Mucosa of descending colon (tissue), 3 donors: ENCODE measurements around the gene SNRPA1. TPM values are rescaled to one million over a fixed set of nuclear protein-coding genes. Genes with fewer than 3 reads are reported as not detected.
"Not testable (repeated sequence)": the region's sequence is repeated elsewhere in the genome, so short reads cannot be mapped to it uniquely, and the experiment has no call there.

ENCODE experiments used
- ATAC-seq: fragments of 200-7000 bp; cut with Tn5 transposase; one replicate; pipeline ENCODE4 v1.9.1; 2020; ENCODE audit warnings: mild to moderate bottlenecking, moderate library complexity
- DNase-seq, 3 donors: peaks; one replicate each; pipeline ENCODE4 v3.0.0-alpha.2; 2020
- H3K36me3 ChIP-seq: fragments of 200-600 bp; one replicate; pipeline ENCODE4 v1.8.0; 2021; ENCODE audit warnings: low read depth, mild to moderate bottlenecking
- H3K4me1 ChIP-seq: fragments of 200-600 bp; one replicate; pipeline ENCODE4 v1.8.0; 2021; ENCODE audit warnings: low read depth, mild to moderate bottlenecking
- H3K4me3 ChIP-seq: fragments of 200-600 bp; one replicate; pipeline ENCODE4 v1.8.0; 2021; ENCODE audit warnings: mild to moderate bottlenecking
- H3K9me3 ChIP-seq: fragments of 200-600 bp; one replicate; pipeline ENCODE4 v1.8.0; 2021; ENCODE audit warnings: mild to moderate bottlenecking
- intact Hi-C, 2 donors: fragments of 100-400 bp; cut with DNase I in 1 of 2; cut with micrococcal nuclease in 1 of 2; formaldehyde crosslinking; loops; one replicate each; pipeline versions ENCODE4 v1.11.0 to v1.11.1; 2022; cut with DNase I, micrococcal nuclease
- total RNA-seq, 3 donors: library from RNA; stranded (reverse); fragmentation: NEBNext Ultra II Directional in 2 of 3; extraction: Animal tissue kit (Norgen Biotek cat#: 25700) in 2 of 3; gene quantifications; one replicate each; pipeline versions ENCODE4 v1.2.1 to v1.2.4, GENCODE V29; 2021 to 2023
- TF ChIP-seq, protein P1 (sequence below): fragments of 200-600 bp; IDR thresholded peaks from one replicate; pipeline ENCODE4 v1.8.0; 2022; ENCODE audit warnings: antibody characterized with exemption, mild to moderate bottlenecking
- donor health status: DM: no; HTN: no; CAD: no; lungs with moderate emphysema.
- donor health status: DM: no; HTN: no; CAD: no.
- donor health status: DM: no; HTN: yes; CAD: no.

Gene SNRPA1
- total RNA-seq, 3 donors from 2014 or later: 41.5 to 55.1 (median 52.1) TPM

DNA sequence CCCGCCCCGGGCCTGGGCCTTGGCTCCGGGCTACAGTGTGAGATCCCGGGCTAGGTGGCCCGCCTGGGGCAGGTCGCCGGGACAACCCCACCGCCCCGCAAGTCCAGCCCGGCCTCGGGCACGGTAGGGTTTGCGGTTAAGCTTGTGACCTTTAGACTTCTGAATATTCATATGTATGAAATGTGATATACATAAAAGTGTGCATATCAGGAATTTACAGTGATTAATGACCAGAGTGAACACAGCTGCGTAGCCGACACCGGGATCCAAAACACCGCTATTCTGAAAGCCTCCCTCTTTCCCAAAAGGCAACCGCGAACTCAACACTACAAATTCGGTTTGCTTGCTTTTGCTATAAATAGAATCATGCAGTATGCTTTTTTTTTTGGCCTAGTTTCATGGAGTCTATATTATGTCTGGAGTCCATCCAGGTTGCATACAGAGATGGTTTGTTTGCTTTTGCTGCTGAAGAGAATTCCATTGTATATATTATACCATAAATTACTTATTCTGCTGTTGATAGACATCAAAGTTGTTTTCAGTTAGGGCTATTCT is 636 bp upstream of the SNRPA1 start:
- DNase-seq (peak in 1 of 3 donors; percentile 79), ATAC-seq (peak; percentile 53)
- no peaks in the 10 kb centered on the region for H3K9me3 ChIP-seq
- peak overlapping the region; percentile 68 for H3K4me3 ChIP-seq
- intact Hi-C loops: loop anchor here in 1 of 2 donors (5.0 kb wide), 1 partner anchor 347 kb away; no protein-coding TSS in a partner anchor
- TF ChIP-seq, protein P1, sequence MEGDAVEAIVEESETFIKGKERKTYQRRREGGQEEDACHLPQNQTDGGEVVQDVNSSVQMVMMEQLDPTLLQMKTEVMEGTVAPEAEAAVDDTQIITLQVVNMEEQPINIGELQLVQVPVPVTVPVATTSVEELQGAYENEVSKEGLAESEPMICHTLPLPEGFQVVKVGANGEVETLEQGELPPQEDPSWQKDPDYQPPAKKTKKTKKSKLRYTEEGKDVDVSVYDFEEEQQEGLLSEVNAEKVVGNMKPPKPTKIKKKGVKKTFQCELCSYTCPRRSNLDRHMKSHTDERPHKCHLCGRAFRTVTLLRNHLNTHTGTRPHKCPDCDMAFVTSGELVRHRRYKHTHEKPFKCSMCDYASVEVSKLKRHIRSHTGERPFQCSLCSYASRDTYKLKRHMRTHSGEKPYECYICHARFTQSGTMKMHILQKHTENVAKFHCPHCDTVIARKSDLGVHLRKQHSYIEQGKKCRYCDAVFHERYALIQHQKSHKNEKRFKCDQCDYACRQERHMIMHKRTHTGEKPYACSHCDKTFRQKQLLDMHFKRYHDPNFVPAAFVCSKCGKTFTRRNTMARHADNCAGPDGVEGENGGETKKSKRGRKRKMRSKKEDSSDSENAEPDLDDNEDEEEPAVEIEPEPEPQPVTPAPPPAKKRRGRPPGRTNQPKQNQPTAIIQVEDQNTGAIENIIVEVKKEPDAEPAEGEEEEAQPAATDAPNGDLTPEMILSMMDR: no peak
- peaks cover 19% of the 10 kb centered on the region for H3K4me1 ChIP-seq
- H3K36me3 ChIP-seq: no peaks in the 10 kb centered on the region

DNA sequence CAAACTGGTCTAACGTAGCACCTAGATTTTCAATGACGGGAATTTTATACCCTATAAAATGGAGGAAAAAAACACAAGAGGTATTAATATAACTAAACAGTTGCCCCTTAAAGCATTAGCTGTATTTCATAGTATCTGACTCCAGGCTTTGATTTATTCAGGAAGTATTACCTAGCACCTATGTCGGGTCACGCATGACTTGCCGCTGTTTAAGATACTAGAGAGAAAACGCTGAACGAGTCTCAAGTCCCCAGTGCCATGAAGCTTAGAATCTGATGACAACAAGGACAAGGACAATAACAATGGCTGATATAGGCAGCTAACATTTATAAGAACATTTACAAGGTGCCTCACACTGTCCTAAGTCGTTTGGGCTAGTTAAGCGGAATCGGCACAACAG is 1.9 kb downstream of the SNRPA1 start:
- ATAC-seq: no peak
- intact Hi-C loops: no loop called here
- TF ChIP-seq, protein P1: no peak
- Histone ChIP-seq H3K9me3 (no peaks in the 10 kb centered on the region), H3K4me1 (peaks cover 24% of the 10 kb centered on the region), H3K36me3 (no peaks in the 10 kb centered on the region), H3K4me3 (no peak overlapping the region)
- DNase-seq: no peak

DNA sequence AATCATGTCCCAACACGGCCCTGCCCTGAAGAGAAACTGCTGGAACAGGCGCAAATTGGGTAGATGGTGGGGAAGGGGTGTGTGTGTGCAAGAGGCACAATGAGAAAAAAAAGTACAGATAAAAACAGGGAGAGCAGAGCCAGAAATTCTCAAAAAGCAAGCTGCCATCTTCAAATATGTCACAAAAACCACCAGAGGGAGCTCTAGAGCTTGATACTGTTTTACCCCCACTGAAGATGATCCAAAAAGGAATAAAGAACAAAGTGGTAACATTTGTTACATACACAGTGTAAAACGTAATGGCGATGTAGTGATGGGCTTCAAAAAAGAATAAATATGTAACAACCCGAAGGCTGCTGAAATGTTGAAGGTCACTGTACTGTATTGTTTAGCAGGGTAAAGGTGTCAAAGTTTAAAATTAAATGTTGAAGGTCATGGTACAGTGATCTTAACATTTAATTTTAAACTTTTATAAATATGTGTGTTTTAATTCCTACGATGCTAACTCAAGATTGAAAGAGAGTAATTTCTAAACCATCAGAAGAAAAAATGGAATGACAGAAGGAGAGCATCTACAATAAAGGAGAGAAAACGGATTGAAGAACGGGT is 6.0 kb downstream of the SNRPA1 start:
- Histone ChIP-seq H3K9me3 (no peaks in the 10 kb centered on the region), H3K4me3 (no peak overlapping the region), H3K36me3 (no peaks in the 10 kb centered on the region), H3K4me1 (peaks cover 18% of the 10 kb centered on the region)
- TF ChIP-seq, protein P1: peak; percentile 54
- DNase-seq: peak in 1 of 3 donors; percentile 51
- intact Hi-C loops: no loop called here
- ATAC-seq: peak; percentile 70

DNA sequence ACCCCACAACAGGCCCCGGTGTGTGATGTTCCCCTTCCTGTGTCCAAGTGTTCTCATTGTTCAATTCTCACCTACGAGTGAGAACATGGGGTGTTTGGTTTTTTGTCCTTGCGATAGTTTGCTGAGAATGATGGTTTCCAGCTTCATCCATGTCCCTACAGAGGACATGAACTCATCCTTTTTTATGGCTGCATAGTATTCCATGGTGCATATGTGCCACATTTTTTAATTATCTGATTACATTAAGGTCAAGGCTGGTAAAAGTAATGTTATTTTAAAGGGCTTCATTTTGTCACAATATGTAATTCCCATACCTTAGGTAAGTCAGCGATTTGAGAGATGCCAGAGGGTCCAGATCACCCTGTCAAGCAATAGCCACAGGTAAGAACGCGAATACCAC is 7.7 kb downstream of the SNRPA1 start:
- H3K9me3 ChIP-seq, DNase-seq, H3K36me3 ChIP-seq, ATAC-seq, H3K4me1 ChIP-seq, H3K4me3 ChIP-seq, intact Hi-C loops: not testable (repeated sequence)

DNA sequence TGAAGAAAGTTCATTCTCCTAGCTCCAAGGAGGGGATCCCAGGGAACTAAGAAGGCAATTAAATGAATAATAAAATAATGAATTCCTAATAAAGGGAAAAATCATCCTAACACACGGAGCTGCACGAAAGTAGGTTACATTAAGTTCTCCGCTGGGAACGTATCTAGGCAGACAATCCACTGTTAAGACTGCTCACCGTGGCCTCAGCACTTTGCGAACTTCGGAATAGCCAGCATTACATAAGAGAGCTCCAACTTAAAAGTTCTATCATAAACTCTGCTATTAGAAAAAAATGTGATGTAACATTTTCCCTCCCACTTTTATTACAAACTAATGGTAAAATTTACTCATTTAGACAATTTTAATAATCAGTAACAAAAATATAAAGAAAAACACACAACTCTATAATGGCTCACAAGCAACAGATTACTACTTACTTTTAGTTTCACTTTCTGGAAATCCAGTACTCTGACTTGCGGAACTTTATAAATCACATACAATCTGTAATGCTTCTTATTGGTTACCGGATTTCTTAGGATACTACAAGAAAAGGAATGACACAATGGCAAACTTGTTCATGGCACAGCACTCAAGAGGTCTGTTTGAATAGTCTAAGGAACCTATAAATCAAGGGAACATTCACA is 8.5 kb downstream of the SNRPA1 start:
- no peak for DNase-seq
- peaks cover 5% of the 10 kb centered on the region for H3K4me1 ChIP-seq
- H3K4me3 ChIP-seq: no peak overlapping the region
- TF ChIP-seq, protein P1: no peak
- H3K36me3 ChIP-seq: no peaks in the 10 kb centered on the region
- ATAC-seq: no peak
- H3K9me3 ChIP-seq: no peaks in the 10 kb centered on the region
- intact Hi-C loops: no loop called here

DNA sequence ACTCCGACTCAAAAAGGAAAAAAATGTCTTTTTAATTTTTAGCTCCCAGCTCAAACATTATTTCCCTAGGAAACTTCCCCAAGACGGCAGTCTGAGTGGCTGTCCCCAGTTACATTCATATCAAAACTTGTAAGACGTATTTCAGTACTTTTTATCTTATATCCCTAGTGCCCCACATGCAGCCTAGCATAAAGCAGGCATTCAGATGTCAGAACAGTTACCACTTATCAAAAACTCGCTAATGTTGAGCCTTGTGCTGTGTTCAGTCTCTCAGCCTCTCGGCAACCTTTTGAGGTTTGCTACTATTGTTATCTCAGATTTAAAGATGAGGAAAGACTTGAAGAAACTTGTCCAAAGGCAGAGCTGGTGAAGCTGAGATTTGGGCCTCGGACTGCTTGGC is 11.1 kb downstream of the SNRPA1 start:
- intact Hi-C loops: no loop called here
- Histone ChIP-seq H3K9me3 (no peaks in the 10 kb centered on the region), H3K4me3 (no peak overlapping the region), H3K36me3 (no peaks in the 10 kb centered on the region), H3K4me1 (peaks cover 17% of the 10 kb centered on the region)
- TF ChIP-seq, protein P1: no peak
- ATAC-seq (no peak), DNase-seq (no peak)
